NT2/D1 (cell line): ENCODE data around the gene PRKAR1A.

Experiments used
- DNase-seq: peaks from one replicate; pipeline ENCODE4 v3.0.0-alpha.2; 2011; ENCODE audit warnings: low read depth, low spot score
- H3K27me3 ChIP-seq: 2 replicates; pipeline ENCODE4 v1.6.0; 2011; ENCODE audit warnings: mild to moderate bottlenecking; ENCODE audit not compliant: insufficient read length, insufficient read depth
- H3K36me3 ChIP-seq: 2 replicates; pipeline ENCODE4 v1.6.1; 2011; ENCODE audit warnings: mild to moderate bottlenecking, low read length, mixed read lengths; ENCODE audit not compliant: insufficient read depth, insufficient read length
- H3K4me1 ChIP-seq: 2 replicates; pipeline ENCODE4 v1.5.1; 2011; ENCODE audit not compliant: insufficient read depth, insufficient read length
- H3K4me3 ChIP-seq: 2 replicates; pipeline ENCODE4 v1.5.1; 2011; ENCODE audit warnings: low read depth; ENCODE audit not compliant: insufficient read length
- H3K9ac ChIP-seq: 2 replicates; pipeline ENCODE4 v1.6.0; 2011; ENCODE audit warnings: low read depth; ENCODE audit not compliant: insufficient read length
- H3K9me3 ChIP-seq: 2 replicates; pipeline ENCODE4 v1.5.1; 2011; ENCODE audit warnings: mild to moderate bottlenecking, low read length; ENCODE audit not compliant: insufficient read depth
- SUZ12 ChIP-seq: IDR thresholded peaks from 2 replicates; pipeline ENCODE4 v1.6.1; 2011; ENCODE audit not compliant: insufficient read length, insufficient read depth; ENCODE audit errors: extremely low read depth
- YY1 ChIP-seq: IDR thresholded peaks from 2 replicates; pipeline ENCODE4 v1.6.1; 2011; ENCODE audit not compliant: insufficient read length, insufficient read depth
- ZNF274 ChIP-seq: IDR thresholded peaks from 2 replicates; pipeline ENCODE4 v1.6.1; 2011; ENCODE audit warnings: mild to moderate bottlenecking, low read depth, low read length

PRKAR1A gene

GRCh38 chr17:68519911-68520310 is 7.7 kb downstream of the PRKAR1A start:
- DNase-seq = no peak
- Histone ChIP-seq H3K4me3 (no peak overlapping the region), H3K9me3 (peaks cover 43% of the 10 kb centered on the region), H3K4me1 (peaks cover 2% of the 10 kb centered on the region), H3K27me3 (no peaks in the 10 kb centered on the region), H3K36me3 (peaks cover 87% of the 10 kb centered on the region), H3K9ac (no peak overlapping the region)
- TF ChIP-seq ZNF274 (no peak), YY1 (no peak), SUZ12 (no peak)

GRCh38 chr17:68522266-68522665 is 10.0 kb downstream of the PRKAR1A start:
- Histone ChIP-seq H3K9me3 (peaks cover 19% of the 10 kb centered on the region; the same call in 1 of the 2 replicates), H3K36me3 (peaks cover 87% of the 10 kb centered on the region)
- no peak for DNase-seq

GRCh38 chr17:68526548-68526947 is 14.3 kb downstream of the PRKAR1A start:
- Histone ChIP-seq H3K36me3 (peaks cover 100% of the 10 kb centered on the region), H3K4me3 (no peak overlapping the region), H3K27me3 (no peaks in the 10 kb centered on the region), H3K4me1 (no peaks in the 10 kb centered on the region), H3K9ac (no peak overlapping the region), H3K9me3 (no peaks in the 10 kb centered on the region)
- TF ChIP-seq YY1 (no peak), SUZ12 (no peak), ZNF274 (no peak)
- no peak for DNase-seq

More at GRCh38 chr17:68522266-68522665, 10.0 kb downstream of the PRKAR1A start:
- TF ChIP-seq ZNF274 (no peak), YY1 (no peak), SUZ12 (no peak)
- Histone ChIP-seq H3K27me3 (no peaks in the 10 kb centered on the region), H3K4me1 (peaks cover 2% of the 10 kb centered on the region), H3K9ac (no peak overlapping the region), H3K4me3 (no peak overlapping the region)

DNA sequence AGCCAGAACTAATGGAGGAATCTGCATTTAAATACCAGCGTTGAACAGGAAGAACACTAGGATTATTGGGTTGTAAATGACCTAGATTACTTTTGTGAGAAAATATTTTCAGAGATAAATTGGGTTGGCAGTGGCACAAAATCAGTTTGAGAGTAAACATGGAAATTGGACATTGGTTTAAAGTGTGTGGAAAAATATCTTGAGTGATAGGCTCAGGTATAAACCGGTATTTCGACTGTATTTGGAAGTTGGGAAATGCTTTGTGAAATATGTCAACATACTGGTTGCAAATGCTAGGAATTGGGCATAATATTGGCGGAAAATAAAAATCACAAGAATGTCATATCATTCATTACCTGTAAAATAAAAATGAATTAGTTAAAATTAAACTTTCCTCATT is 15.1 kb downstream of the PRKAR1A start:
- H3K4me3 ChIP-seq = no peak overlapping the region
- no peak overlapping the region for H3K9ac ChIP-seq
- H3K36me3 ChIP-seq = peaks cover 98% of the 10 kb centered on the region
- no peaks in the 10 kb centered on the region for H3K9me3 ChIP-seq
- H3K27me3 ChIP-seq = no peaks in the 10 kb centered on the region
- TF ChIP-seq ZNF274 = no peak
- TF ChIP-seq SUZ12 = no peak
- TF ChIP-seq YY1 = no peak
- DNase-seq = no peak
- no peaks in the 10 kb centered on the region for H3K4me1 ChIP-seq

DNA sequence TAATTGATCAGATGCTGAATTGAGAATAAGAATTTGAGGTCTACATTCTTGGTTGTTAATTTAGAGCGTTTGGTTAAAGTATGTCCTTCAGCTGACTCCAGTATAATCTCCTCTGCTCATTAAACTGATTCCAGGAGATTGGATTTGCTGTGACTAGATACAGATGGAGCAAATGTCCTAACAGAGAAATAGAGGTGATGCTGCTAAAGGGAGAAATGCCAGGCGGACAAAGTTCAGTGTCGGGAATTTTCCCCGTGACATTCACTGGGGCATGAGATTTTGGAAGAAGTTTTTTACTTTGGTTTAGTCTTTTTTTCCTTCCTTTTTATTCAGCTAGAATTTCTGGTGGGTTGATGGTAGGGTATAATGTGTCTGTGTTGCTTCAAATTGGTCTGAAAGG is 19.0 kb downstream of the PRKAR1A start:
- Histone ChIP-seq H3K4me1 (no peaks in the 10 kb centered on the region), H3K9ac (no peak overlapping the region), H3K4me3 (no peak overlapping the region), H3K27me3 (no peaks in the 10 kb centered on the region), H3K36me3 (peaks cover 93% of the 10 kb centered on the region), H3K9me3 (no peaks in the 10 kb centered on the region)
- no peak for TF ChIP-seq ZNF274
- no peak for TF ChIP-seq YY1
- no peak for TF ChIP-seq SUZ12
- no peak for DNase-seq

DNA sequence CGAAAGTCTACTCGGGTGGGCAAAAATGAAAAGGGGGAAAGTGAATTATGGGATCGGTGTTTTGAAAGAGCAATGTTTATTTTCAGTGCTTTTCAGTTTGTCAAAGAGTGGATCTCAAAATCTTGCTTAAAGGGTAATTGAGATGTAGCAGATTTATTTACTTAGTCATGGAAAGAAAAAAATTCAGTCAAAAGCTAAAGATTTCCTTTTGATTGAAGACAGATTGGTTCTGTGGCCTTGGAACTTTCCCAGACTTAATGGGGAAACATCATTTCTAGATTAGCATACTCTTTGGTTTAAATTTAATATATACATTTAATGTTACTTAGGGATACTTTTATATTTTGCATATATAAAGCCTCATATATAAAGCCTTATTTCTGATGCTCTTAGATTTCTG is 20.6 kb downstream of the PRKAR1A start:
- Histone ChIP-seq H3K4me1 (no peaks in the 10 kb centered on the region), H3K27me3 (no peaks in the 10 kb centered on the region), H3K9me3 (no peaks in the 10 kb centered on the region), H3K4me3 (no peak overlapping the region), H3K9ac (no peak overlapping the region), H3K36me3 (peaks cover 93% of the 10 kb centered on the region)
- no peak for DNase-seq
- TF ChIP-seq ZNF274 = no peak
- TF ChIP-seq SUZ12 = no peak
- TF ChIP-seq YY1 = no peak

DNA sequence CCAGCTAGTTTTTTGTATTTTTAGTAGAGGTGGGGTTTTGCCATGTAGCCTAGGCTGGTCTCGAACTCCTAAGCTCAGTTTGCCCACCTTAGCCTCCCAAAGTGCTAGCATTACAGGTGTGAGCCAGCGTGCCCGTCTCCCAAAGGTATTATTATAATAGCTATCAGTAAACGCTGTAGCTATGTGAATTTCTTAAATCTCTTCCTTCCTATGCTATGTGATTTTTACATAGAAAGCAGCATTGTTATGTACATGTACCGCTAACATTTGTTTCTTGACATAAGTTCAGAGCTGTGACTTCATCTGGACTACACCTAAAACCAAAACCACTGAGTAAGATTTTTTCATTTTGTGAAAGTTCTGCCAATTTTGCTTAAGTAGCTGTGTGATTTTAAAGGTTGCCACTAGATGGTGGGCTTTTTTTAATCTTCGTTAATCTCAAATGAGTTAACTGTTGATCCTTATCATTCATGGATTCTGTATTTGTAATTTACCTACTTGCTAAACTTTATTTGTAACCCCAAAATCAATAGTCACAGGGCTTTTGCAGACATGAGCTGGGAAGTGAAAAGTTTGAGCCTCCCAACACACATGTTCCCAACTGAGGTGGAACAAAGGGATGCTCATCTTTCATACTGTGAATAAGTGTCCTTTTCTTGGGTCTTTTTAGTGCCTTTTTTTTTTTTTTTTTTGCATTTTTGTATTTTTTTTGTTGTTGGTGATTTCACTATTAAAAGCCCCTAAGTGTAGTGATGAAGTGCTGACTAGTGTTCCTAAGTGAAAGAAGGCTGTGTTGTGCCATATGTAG is 21.9 kb downstream of the PRKAR1A start:
- Histone ChIP-seq H3K9ac (no peak overlapping the region), H3K27me3 (no peaks in the 10 kb centered on the region), H3K4me1 (no peaks in the 10 kb centered on the region), H3K4me3 (no peak overlapping the region), H3K36me3 (peaks cover 90% of the 10 kb centered on the region), H3K9me3 (no peaks in the 10 kb centered on the region)
- TF ChIP-seq SUZ12 (no peak), ZNF274 (no peak), YY1 (no peak)
- DNase-seq = no peak
